ENCODE measurements around the gene SLC7A6. TPM values are rescaled to one million over a fixed set of nuclear protein-coding genes. Genes with fewer than 3 reads are reported as not detected.

The SLC7A6 gene
- total RNA-seq, 1 experiment from 2014 or later: 267 TPM

DNA sequence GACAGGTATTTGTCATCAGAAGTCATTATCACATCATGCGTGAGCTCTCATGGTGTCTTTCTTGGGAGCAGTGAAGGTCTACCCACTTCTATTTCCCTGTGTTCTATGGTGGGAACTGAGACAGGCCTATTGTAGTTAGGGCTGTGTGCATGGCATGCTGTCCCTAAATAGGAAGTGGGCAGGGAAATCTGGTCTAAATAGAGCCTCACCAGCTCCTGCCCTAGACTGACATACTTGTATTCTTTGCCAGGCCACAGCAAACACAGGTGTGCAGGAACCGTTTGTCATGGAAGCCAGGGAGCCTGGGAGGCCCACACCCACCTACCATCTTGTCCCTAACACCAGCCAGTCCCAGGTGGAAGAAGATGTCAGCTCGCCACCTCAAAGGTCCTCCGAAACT is 10.1 kb downstream of the SLC7A6 start:
- CTCF ChIA-PET: interaction anchor here (0.6 kb wide), 1 partner anchor 52 kb away, joined by 3 read pairs; no protein-coding TSS in a partner anchor
- H3K9me3 ChIP-seq: no peaks in the 10 kb centered on the region
- peaks cover 14% of the 10 kb centered on the region for H3K4me1 Mint-ChIP-seq (ENCODE audit: low read depth, unreplicated experiment)
- H3K9me3 Mint-ChIP-seq (ENCODE audit: unreplicated experiment): no peaks in the 10 kb centered on the region
- peak overlapping the region; percentile 76 for H3K27ac Mint-ChIP-seq (ENCODE audit: unreplicated experiment)
- TF ChIP-seq, protein P1, sequence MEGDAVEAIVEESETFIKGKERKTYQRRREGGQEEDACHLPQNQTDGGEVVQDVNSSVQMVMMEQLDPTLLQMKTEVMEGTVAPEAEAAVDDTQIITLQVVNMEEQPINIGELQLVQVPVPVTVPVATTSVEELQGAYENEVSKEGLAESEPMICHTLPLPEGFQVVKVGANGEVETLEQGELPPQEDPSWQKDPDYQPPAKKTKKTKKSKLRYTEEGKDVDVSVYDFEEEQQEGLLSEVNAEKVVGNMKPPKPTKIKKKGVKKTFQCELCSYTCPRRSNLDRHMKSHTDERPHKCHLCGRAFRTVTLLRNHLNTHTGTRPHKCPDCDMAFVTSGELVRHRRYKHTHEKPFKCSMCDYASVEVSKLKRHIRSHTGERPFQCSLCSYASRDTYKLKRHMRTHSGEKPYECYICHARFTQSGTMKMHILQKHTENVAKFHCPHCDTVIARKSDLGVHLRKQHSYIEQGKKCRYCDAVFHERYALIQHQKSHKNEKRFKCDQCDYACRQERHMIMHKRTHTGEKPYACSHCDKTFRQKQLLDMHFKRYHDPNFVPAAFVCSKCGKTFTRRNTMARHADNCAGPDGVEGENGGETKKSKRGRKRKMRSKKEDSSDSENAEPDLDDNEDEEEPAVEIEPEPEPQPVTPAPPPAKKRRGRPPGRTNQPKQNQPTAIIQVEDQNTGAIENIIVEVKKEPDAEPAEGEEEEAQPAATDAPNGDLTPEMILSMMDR (IDR thresholded peaks at IDR 0.05; ENCODE audit: insufficient read depth in 1 of 2, low read depth in 1 of 2, low read length in 1 of 2, severe bottlenecking in 1 of 2, unreplicated experiment in 1 of 2): no peak
- POLR2A ChIA-PET: interaction anchor here (0.5 kb wide), 1 partner anchor 1177 kb away, joined by 9 read pairs; no protein-coding TSS in a partner anchor
- BruUV-seq (replicated peaks): no TSS peak
- H3K4me3 ChIP-seq (ENCODE audit: low read depth, low read length): no peak overlapping the region
- H3K36me3 ChIP-seq (ENCODE audit: control insufficient read depth, insufficient read depth, low read length): peaks cover 5% of the 10 kb centered on the region
- DNase-seq: no peak
- peaks cover 97% of the 10 kb centered on the region for H3K36me3 Mint-ChIP-seq (ENCODE audit: insufficient read depth, unreplicated experiment)
- no peaks in the 10 kb centered on the region for H3K27me3 ChIP-seq (replicated peaks; ENCODE audit: control insufficient read depth, insufficient read depth, low read length)
- peaks cover 49% of the 10 kb centered on the region for H3K4me1 ChIP-seq
- intact Hi-C loops (cut with micrococcal nuclease; ENCODE audit: unreplicated experiment): no loop called here
- no peak overlapping the region for H3K4me3 Mint-ChIP-seq (ENCODE audit: unreplicated experiment)
- no peaks in the 10 kb centered on the region for H3K27me3 Mint-ChIP-seq (ENCODE audit: insufficient read depth, unreplicated experiment)

DNA sequence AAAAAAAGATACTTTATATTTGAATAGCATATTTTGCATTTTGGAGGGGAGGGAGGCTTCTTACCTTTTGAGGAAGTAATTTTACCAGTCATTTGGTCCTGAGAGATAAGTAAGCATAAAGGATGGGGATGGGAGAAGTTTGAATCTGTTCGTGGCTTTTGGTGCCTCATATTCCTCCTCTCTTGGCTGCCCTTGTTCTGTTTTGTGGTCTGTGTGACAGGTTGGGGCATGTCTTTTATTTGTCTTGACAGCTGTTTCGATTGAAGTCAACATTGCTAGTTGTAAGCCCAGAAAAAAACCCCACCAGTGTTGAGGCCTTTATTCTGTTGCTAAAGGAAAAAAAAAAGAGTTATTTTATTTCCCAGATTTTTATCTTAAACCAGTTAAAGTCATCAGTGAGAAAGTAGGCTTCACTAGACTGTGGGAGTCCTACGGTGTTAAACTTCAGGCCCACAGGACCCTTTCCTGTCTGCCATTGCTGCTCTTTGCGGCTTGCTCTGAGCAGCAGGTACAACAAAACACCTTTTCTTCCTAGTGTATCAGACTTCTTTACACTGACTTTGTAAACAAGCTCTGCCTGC is 11.4 kb downstream of the SLC7A6 start:
- H3K36me3 ChIP-seq (ENCODE audit: control insufficient read depth, insufficient read depth, low read length): peaks cover 7% of the 10 kb centered on the region
- Mint-ChIP-seq H3K27ac (ENCODE audit: unreplicated experiment) (peak overlapping the region; percentile 21), H3K4me1 (ENCODE audit: low read depth, unreplicated experiment) (peaks cover 23% of the 10 kb centered on the region), H3K36me3 (ENCODE audit: insufficient read depth, unreplicated experiment) (peaks cover 97% of the 10 kb centered on the region), H3K27me3 (ENCODE audit: insufficient read depth, unreplicated experiment) (no peaks in the 10 kb centered on the region), H3K4me3 (ENCODE audit: unreplicated experiment) (no peak overlapping the region), H3K9me3 (ENCODE audit: unreplicated experiment) (no peaks in the 10 kb centered on the region)
- TF ChIP-seq, protein P1 (IDR thresholded peaks at IDR 0.05; ENCODE audit: insufficient read depth in 1 of 2, low read depth in 1 of 2, low read length in 1 of 2, severe bottlenecking in 1 of 2, unreplicated experiment in 1 of 2): no peak
- DNase-seq: no peak
- POLR2A ChIA-PET: interaction anchor here (0.7 kb wide), 1 partner anchor 35 kb away, joined by 5 read pairs; the partner anchor contains the start of genes PRMT7 and SLC7A6OS
- no peaks in the 10 kb centered on the region for H3K9me3 ChIP-seq
- no peaks in the 10 kb centered on the region for H3K27me3 ChIP-seq (replicated peaks; ENCODE audit: control insufficient read depth, insufficient read depth, low read length)
- H3K4me1 ChIP-seq: peaks cover 53% of the 10 kb centered on the region
- no peak overlapping the region for H3K4me3 ChIP-seq (ENCODE audit: low read depth, low read length)
- intact Hi-C loops (cut with micrococcal nuclease; ENCODE audit: unreplicated experiment): no loop called here
- BruUV-seq (replicated peaks): TSS peak; percentile 2
- CTCF ChIA-PET: interaction anchor here (0.5 kb wide), 1 partner anchor 11 kb away, joined by 4 read pairs; no protein-coding TSS in a partner anchor

DNA sequence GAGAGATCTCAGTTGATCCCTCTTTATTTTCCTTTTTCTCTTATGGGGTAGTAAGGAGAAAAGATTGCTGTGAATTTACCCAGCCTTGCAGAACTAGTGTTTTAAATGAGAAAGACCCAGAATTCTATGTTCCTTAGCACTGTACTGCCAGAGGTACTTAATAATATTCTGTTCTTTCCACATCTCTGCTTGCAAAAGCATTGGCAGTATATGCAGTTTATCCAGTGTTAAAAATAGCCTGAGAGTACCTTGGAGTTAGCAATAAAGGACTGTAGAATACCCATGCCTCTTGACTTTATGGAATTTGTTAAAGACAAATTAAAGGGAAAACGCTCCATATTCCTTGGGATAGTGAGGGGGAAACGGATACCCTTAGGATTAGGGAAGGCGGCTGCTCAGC is 11.9 kb downstream of the SLC7A6 start:
- CTCF ChIA-PET: interaction anchor here (0.5 kb wide), 1 partner anchor 10 kb away, joined by 4 read pairs; no protein-coding TSS in a partner anchor
- no peaks in the 10 kb centered on the region for H3K9me3 Mint-ChIP-seq (ENCODE audit: unreplicated experiment)
- peak overlapping the region; percentile 21 for H3K27ac Mint-ChIP-seq (ENCODE audit: unreplicated experiment)
- no peaks in the 10 kb centered on the region for H3K27me3 Mint-ChIP-seq (ENCODE audit: insufficient read depth, unreplicated experiment)
- BruUV-seq (replicated peaks): no TSS peak
- DNase-seq: no peak
- H3K4me1 ChIP-seq: peaks cover 53% of the 10 kb centered on the region
- TF ChIP-seq, protein P1 (IDR thresholded peaks at IDR 0.05; ENCODE audit: insufficient read depth in 1 of 2, low read depth in 1 of 2, low read length in 1 of 2, severe bottlenecking in 1 of 2, unreplicated experiment in 1 of 2): no peak
- intact Hi-C loops (cut with micrococcal nuclease; ENCODE audit: unreplicated experiment): no loop called here
- H3K9me3 ChIP-seq: no peaks in the 10 kb centered on the region
- H3K4me3 Mint-ChIP-seq (ENCODE audit: unreplicated experiment): no peak overlapping the region
- no peaks in the 10 kb centered on the region for H3K27me3 ChIP-seq (replicated peaks; ENCODE audit: control insufficient read depth, insufficient read depth, low read length)
- peaks cover 97% of the 10 kb centered on the region for H3K36me3 Mint-ChIP-seq (ENCODE audit: insufficient read depth, unreplicated experiment)
- H3K4me3 ChIP-seq (ENCODE audit: low read depth, low read length): no peak overlapping the region
- POLR2A ChIA-PET: interaction anchor here (0.7 kb wide), 1 partner anchor 35 kb away, joined by 5 read pairs; the partner anchor contains the start of genes PRMT7 and SLC7A6OS
- peaks cover 28% of the 10 kb centered on the region for H3K4me1 Mint-ChIP-seq (ENCODE audit: low read depth, unreplicated experiment)
- H3K36me3 ChIP-seq (ENCODE audit: control insufficient read depth, insufficient read depth, low read length): peaks cover 7% of the 10 kb centered on the region
